Glutamatergic neuron (in vitro differentiated cells): ENCODE measurements around the gene ETV6. TPM values are rescaled to one million over a fixed set of nuclear protein-coding genes. Genes with fewer than 3 reads are reported as not detected.

Experiments used
- DNase-seq: peaks from one replicate; pipeline ENCODE4 v3.0.0; 2022
- H3K27ac Mint-ChIP-seq: one replicate; pipeline ENCODE4 v1.8.0; 2020; ENCODE audit warnings: mild to moderate bottlenecking, mixed read lengths, inconsistent platforms; ENCODE audit not compliant: unreplicated experiment
- H3K27me3 Mint-ChIP-seq: one replicate; pipeline ENCODE4 v1.8.0; 2020; ENCODE audit warnings: mild to moderate bottlenecking, moderate library complexity, mixed read lengths, inconsistent platforms; ENCODE audit not compliant: unreplicated experiment
- H3K36me3 Mint-ChIP-seq: one replicate; pipeline ENCODE4 v1.8.0; 2020; ENCODE audit warnings: mild to moderate bottlenecking, mixed read lengths, inconsistent platforms; ENCODE audit not compliant: unreplicated experiment
- H3K4me1 Mint-ChIP-seq: one replicate; pipeline ENCODE4 v1.8.0; 2020; ENCODE audit warnings: mild to moderate bottlenecking, low read depth, mixed read lengths, inconsistent platforms; ENCODE audit not compliant: unreplicated experiment
- H3K4me3 Mint-ChIP-seq: one replicate; pipeline ENCODE4 v1.8.0; 2020; ENCODE audit warnings: mild to moderate bottlenecking, mixed read lengths, inconsistent platforms; ENCODE audit not compliant: unreplicated experiment
- H3K9me3 Mint-ChIP-seq: one replicate; pipeline ENCODE4 v1.8.0; 2020; ENCODE audit warnings: mild to moderate bottlenecking, moderate library complexity, mixed read lengths, inconsistent platforms; ENCODE audit not compliant: unreplicated experiment
- CTCF ChIP-seq: fragments of 200-600 bp; sonication (generic); IDR thresholded peaks from one replicate; pipeline ENCODE4 v1.5.0; 2021; ENCODE audit not compliant: partially characterized antibody, unreplicated experiment
- total RNA-seq: library from RNA; stranded (reverse); fragmentation: NEBNext Ultra II Directional; extraction: Animal tissue kit (Norgen Biotek cat#: 25700); gene quantifications from one replicate; pipeline ENCODE4 v1.2.1, GENCODE V29; 2021; ENCODE audit not compliant: unreplicated experiment

ETV6 gene
- total RNA-seq, 1 donor from 2014 or later: 10.1 TPM

- H3K27me3 Mint-ChIP-seq: no peaks in the 10 kb centered on the region
- no peak overlapping the region for H3K4me3 Mint-ChIP-seq
- no peaks in the 10 kb centered on the region for H3K4me1 Mint-ChIP-seq
- H3K27ac Mint-ChIP-seq: no peak overlapping the region
- H3K36me3 Mint-ChIP-seq: no peaks in the 10 kb centered on the region
- H3K9me3 Mint-ChIP-seq: peaks cover 4% of the 10 kb centered on the region
- no peak for TF ChIP-seq CTCF
- no peak for DNase-seq
These were observed 190.9 kb downstream of the ETV6 start for GRCh38 chr12:11840366-11840765.

GRCh38 chr12:11846488-11846887 lies 197.0 kb downstream of the ETV6 start:
- Mint-ChIP-seq H3K9me3 (peaks cover 2% of the 10 kb centered on the region), H3K4me1 (no peaks in the 10 kb centered on the region), H3K36me3 (no peaks in the 10 kb centered on the region), H3K27ac (no peak overlapping the region), H3K27me3 (no peaks in the 10 kb centered on the region), H3K4me3 (no peak overlapping the region)
- DNase-seq: no peak
- no peak for TF ChIP-seq CTCF

GRCh38 chr12:11847539-11847938 lies 198.1 kb downstream of the ETV6 start:
- Mint-ChIP-seq H3K9me3 (peaks cover 2% of the 10 kb centered on the region), H3K27ac (no peak overlapping the region), H3K4me1 (no peaks in the 10 kb centered on the region), H3K27me3 (no peaks in the 10 kb centered on the region), H3K4me3 (no peak overlapping the region), H3K36me3 (no peaks in the 10 kb centered on the region)
- no peak for TF ChIP-seq CTCF
- no peak for DNase-seq

- no peak for TF ChIP-seq CTCF
- H3K4me1 Mint-ChIP-seq: no peaks in the 10 kb centered on the region
- peaks cover 4% of the 10 kb centered on the region for H3K9me3 Mint-ChIP-seq
- H3K27me3 Mint-ChIP-seq: no peaks in the 10 kb centered on the region
- no peak overlapping the region for H3K27ac Mint-ChIP-seq
- H3K4me3 Mint-ChIP-seq: no peak overlapping the region
- DNase-seq: no peak
- no peaks in the 10 kb centered on the region for H3K36me3 Mint-ChIP-seq
These were observed 200.5 kb downstream of the ETV6 start for GRCh38 chr12:11849757-11850504.

DNA sequence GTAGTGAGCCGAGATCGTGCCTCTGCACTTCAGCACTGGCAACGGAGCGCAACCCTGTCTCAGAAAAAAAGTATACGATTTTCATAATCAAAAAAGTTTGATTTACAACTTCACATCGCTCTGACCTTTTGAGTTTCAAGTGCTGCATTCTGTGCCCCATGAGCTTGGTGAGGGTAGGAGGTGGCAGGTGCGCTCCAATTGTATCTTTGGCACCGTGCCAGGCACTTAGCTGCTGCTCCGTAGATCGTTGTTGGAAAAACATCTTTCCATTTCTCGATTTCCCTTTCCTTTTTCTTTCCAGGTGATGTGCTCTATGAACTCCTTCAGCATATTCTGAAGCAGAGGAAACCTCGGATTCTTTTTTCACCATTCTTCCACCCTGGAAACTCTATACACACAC lies 203.7 kb downstream of the ETV6 start:
- no peak for DNase-seq
- H3K36me3 Mint-ChIP-seq: no peaks in the 10 kb centered on the region
- peaks cover 2% of the 10 kb centered on the region for H3K9me3 Mint-ChIP-seq
- no peaks in the 10 kb centered on the region for H3K4me1 Mint-ChIP-seq
- H3K27me3 Mint-ChIP-seq: no peaks in the 10 kb centered on the region
- no peak overlapping the region for H3K27ac Mint-ChIP-seq
- H3K4me3 Mint-ChIP-seq: no peak overlapping the region
- TF ChIP-seq CTCF: no peak
